Transverse colon (tissue), 4 donors: ENCODE data around the gene SHISA8. TPM values are rescaled to one million over a fixed set of nuclear protein-coding genes. Genes with fewer than 3 reads are reported as not detected.

Experiments
- DNase-seq: peaks from one replicate; pipeline ENCODE4 v3.0.0-alpha.2; 2019
- H3K27ac ChIP-seq, 4 donors: fragments of 200-600 bp; sonication (generic); 2 replicates each; pipeline ENCODE4 v1.5.1; 2016 to 2018; ENCODE audit warnings: inconsistent platforms in 4 of 4
- H3K27me3 ChIP-seq: fragments of 200-600 bp; sonication (generic); 2 replicates; pipeline ENCODE4 v1.5.1; 2017; ENCODE audit warnings: inconsistent platforms
- H3K36me3 ChIP-seq, 4 donors: fragments of 200-600 bp; sonication (generic); 2 replicates each; pipeline ENCODE4 v1.5.1; 2017 to 2019; ENCODE audit warnings: inconsistent platforms in 4 of 4
- H3K4me1 ChIP-seq, 4 donors: fragments of 200-600 bp; sonication (generic); 2 replicates each; pipeline ENCODE4 v1.5.1; 2017 to 2020; ENCODE audit warnings: inconsistent platforms in 4 of 4
- H3K4me3 ChIP-seq, 4 donors: fragments of 200-600 bp; sonication (generic); 1 replicate in 1 of 4; 2 replicates in 3 of 4; pipeline versions ENCODE4 v1.5.1 to v1.6.1; 2017 to 2019; ENCODE audit warnings: inconsistent platforms in 4 of 4
- H3K9me3 ChIP-seq, 2 donors: fragments of 200-600 bp; sonication (generic); 2 replicates each; pipeline ENCODE4 v1.5.1; 2017 to 2019; ENCODE audit warnings: inconsistent platforms in 2 of 2
- EP300 ChIP-seq: sonication (generic); formaldehyde crosslinking; IDR thresholded peaks from one replicate; pipeline ENCODE4 v1.6.1; 2017; ENCODE audit warnings: antibody characterized with exemption, low read depth
- POLR2A ChIP-seq: fragments of 450-650 bp; IDR thresholded peaks from one replicate; pipeline ENCODE4 v1.6.1; 2016; ENCODE audit warnings: antibody characterized with exemption, mild to moderate bottlenecking, moderate library complexity
- POLR2AphosphoS5 ChIP-seq, 3 donors: sonication (generic); formaldehyde crosslinking; IDR thresholded peaks; one replicate each; pipeline ENCODE4 v1.6.1; 2016; ENCODE audit warnings: antibody characterized with exemption in 3 of 3
- WGBS, 2 donors: methylation state at CpG; one replicate each; pipeline ENCODE4 v1.1.5; 2018; ENCODE audit warnings: low coverage in 1 of 2; 5-methylcytosine and 5-hydroxymethylcytosine counted together
- in situ Hi-C, 4 donors: fragments of 200-750 bp; cut with MboI; loops; one replicate each; pipeline versions ENCODE4 v1.15.0 to v1.15.1; 2017; ENCODE audit warnings: low sequenced_read_pairs in 3 of 4, low pct_ligation_motif_present in 1 of 4, low pct_unique_long_range_greater_than_20kb in 1 of 4
- intact Hi-C: fragments of 100-400 bp; cut with DNase I; formaldehyde crosslinking; loops from one replicate; pipeline ENCODE4 v1.15.1; 2023; ENCODE audit warnings: low total_unique reads
- total RNA-seq, 4 donors: library from RNA; depleted of rRNA; stranded (reverse); fragments of >200 nt; gene quantifications; one replicate each; pipeline ENCODE4 v1.1.0, GENCODE V29; 2016
- TF ChIP-seq, protein P1 (sequence below), 5 experiments: fragments of 200-600 bp in 3 of 5; fragments of 450-650 bp in 2 of 5; sonication (generic) in 3 of 5; IDR thresholded peaks; 1 replicate in 2 of 5; 2 replicates in 3 of 5; pipeline ENCODE4 v1.5.1; 2016 to 2017; ENCODE audit warnings: antibody characterized with exemption in 5 of 5, inconsistent platforms in 3 of 5, mild to moderate bottlenecking in 2 of 5, moderate library complexity in 1 of 5

SHISA8 gene
- total RNA-seq, 4 donors from 2014 or later: 0.32 TPM; not detected in 3

DNA sequence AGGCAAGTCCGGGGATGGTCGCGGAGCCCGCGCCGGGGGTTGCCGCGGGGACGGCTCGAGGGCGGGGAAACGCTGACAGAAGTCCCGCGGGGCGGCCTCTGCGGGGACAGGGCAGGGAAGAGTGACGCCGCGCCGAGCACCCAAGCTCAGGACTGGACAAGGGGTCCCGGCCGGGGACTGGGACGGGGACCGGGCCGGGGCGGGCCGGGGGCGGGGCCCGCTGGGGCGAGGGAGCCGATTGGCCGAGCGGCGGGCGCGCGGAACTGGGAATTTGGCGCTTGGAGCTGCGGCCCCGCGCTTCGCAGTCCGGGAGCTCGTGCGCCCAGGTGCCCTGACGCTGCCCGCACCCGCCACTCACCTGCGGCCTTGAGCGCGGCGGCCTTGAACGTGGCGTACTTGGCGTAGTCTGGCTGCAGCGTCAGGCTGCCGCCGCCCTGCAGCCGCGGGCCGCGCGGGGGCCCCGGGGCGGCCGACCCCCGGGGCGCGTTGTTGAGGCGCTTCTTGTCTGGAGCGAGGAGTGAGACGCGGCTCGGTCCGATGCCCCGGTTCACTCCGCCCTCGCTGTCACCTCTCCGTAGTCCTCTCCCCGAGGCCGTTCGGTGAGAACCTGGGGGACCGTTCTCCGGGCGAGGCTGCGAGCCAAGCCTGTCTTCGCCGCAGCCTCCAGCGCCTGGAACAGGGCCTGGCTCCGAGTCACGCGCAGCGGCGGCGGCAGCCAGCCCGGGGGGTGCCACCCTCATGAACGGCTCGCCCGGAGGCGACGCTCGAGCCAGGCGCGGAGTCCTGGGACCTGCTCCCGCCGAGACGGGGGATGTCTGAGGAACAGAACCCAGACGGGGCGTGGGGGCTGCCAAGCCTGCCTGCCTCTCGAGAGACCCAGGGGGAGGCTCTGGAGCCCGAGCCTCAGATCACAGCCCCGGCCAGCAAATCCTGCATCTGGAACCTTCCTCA is 4.5 kb downstream of the SHISA8 start:
- in situ Hi-C loops: no loop called here
- Histone ChIP-seq H3K36me3 (peaks cover 0 to 2% (median under 1%) of the 10 kb centered on the region in 4 donors), H3K4me3 (peak overlapping the region in 2 of 4 donors; percentile 32 to 41), H3K4me1 (peaks cover 11 to 36% (median 34%) of the 10 kb centered on the region in 4 donors), H3K9me3 (no peaks in the 10 kb centered on the region), H3K27ac (no peak overlapping the region), H3K27me3 (peaks cover 65% of the 10 kb centered on the region)
- WGBS, 2 donors: 2% methylated on average over 48 of the region's 112 CpGs; no CpG with 5 or more reads in 1 of the 2 donors
- TF ChIP-seq EP300: no peak
- no peak for TF ChIP-seq POLR2AphosphoS5 (IDR thresholded peaks at IDR 0.05)
- intact Hi-C loops: no loop called here
- DNase-seq: no peak

GRCh38 chr22:41909310-41910049 is 5.4 kb downstream of the SHISA8 start:
- TF ChIP-seq, protein P1, sequence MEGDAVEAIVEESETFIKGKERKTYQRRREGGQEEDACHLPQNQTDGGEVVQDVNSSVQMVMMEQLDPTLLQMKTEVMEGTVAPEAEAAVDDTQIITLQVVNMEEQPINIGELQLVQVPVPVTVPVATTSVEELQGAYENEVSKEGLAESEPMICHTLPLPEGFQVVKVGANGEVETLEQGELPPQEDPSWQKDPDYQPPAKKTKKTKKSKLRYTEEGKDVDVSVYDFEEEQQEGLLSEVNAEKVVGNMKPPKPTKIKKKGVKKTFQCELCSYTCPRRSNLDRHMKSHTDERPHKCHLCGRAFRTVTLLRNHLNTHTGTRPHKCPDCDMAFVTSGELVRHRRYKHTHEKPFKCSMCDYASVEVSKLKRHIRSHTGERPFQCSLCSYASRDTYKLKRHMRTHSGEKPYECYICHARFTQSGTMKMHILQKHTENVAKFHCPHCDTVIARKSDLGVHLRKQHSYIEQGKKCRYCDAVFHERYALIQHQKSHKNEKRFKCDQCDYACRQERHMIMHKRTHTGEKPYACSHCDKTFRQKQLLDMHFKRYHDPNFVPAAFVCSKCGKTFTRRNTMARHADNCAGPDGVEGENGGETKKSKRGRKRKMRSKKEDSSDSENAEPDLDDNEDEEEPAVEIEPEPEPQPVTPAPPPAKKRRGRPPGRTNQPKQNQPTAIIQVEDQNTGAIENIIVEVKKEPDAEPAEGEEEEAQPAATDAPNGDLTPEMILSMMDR (IDR thresholded peaks at IDR 0.05): no peak
- no peak for TF ChIP-seq POLR2A
- TF ChIP-seq EP300: no peak
- TF ChIP-seq POLR2AphosphoS5 (IDR thresholded peaks at IDR 0.05): no peak
- no peak overlapping the region for H3K27ac ChIP-seq
- H3K36me3 ChIP-seq: peaks cover 0 to 11% (median 4%) of the 10 kb centered on the region in 4 donors
- peaks cover 56% of the 10 kb centered on the region for H3K27me3 ChIP-seq
- in situ Hi-C loops (no loop called here), intact Hi-C loops (no loop called here)
- WGBS, 2 donors: 39% methylated on average over 28 of the region's 55 CpGs; no CpG with 5 or more reads in 1 of the 2 donors
- no peak for DNase-seq
- H3K4me3 ChIP-seq: peak overlapping the region in 2 of 4 donors; percentile 32 to 41
- no peaks in the 10 kb centered on the region for H3K9me3 ChIP-seq
- H3K4me1 ChIP-seq: peaks cover 11 to 28% (median 26%) of the 10 kb centered on the region in 4 donors

GRCh38 chr22:41908411-41909309 is 6.2 kb downstream of the SHISA8 start:
- 68% methylated on average over 14 of the region's 14 CpGs; no CpG with 5 or more reads in 1 of the 2 donors for WGBS, 2 donors
- no peak for DNase-seq
- H3K4me3 ChIP-seq: no peak overlapping the region
- H3K36me3 ChIP-seq: peaks cover 0 to 17% (median 5%) of the 10 kb centered on the region in 4 donors
- in situ Hi-C loops (no loop called here), intact Hi-C loops (no loop called here)
- no peaks in the 10 kb centered on the region for H3K9me3 ChIP-seq
- H3K27me3 ChIP-seq: peaks cover 49% of the 10 kb centered on the region
- H3K4me1 ChIP-seq: peaks cover 11 to 23% (median 20%) of the 10 kb centered on the region in 4 donors
- TF ChIP-seq, protein P1 (IDR thresholded peaks at IDR 0.05): no peak
- H3K27ac ChIP-seq: no peak overlapping the region
